Measurements from ENCODE around the gene TMPRSS4.

The TMPRSS4 gene

DNA sequence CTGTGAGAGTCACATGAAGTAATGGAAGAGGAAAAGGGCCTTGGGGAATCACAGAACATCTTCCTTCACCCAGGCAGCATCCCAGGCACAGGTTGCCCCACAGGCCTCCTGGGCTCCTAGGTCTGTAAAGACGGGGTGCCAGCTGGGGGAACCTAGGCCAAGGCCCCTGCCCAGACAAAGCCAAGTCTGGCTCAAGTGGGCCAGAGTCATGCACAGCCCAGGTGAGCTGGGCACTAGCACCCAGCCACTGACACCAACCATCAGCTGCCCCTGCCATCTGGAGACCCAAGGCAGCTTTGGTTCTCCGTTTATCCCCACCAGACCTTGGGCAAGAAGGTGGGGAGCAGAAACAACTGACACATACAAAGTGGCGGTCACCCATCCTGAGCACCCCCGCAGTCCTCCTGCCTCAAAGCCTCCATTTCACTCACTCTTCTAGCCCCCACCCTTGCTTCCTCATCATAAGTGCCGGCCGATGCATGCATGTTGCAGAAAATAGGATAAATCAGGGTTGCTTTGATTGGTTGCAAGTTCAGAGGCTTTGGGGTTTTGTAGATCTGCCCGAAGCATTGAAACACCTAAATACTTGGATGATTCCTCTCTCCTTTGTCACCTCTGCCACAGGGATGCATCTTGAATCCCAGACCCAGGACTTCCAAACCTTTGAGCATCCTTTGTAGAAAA, 26.5 kb upstream of the TMPRSS4 start:
- H3K4me3 ChIP-seq (ENCODE audit: low read depth, low read length) = no peak overlapping the region
- in situ Hi-C loops (cut with HindIII; ENCODE audit: low sequenced_read_pairs) = no loop called here
- DNase-seq (ENCODE audit: low read depth, low spot score) = no peak
- TF ChIP-seq, protein P1, sequence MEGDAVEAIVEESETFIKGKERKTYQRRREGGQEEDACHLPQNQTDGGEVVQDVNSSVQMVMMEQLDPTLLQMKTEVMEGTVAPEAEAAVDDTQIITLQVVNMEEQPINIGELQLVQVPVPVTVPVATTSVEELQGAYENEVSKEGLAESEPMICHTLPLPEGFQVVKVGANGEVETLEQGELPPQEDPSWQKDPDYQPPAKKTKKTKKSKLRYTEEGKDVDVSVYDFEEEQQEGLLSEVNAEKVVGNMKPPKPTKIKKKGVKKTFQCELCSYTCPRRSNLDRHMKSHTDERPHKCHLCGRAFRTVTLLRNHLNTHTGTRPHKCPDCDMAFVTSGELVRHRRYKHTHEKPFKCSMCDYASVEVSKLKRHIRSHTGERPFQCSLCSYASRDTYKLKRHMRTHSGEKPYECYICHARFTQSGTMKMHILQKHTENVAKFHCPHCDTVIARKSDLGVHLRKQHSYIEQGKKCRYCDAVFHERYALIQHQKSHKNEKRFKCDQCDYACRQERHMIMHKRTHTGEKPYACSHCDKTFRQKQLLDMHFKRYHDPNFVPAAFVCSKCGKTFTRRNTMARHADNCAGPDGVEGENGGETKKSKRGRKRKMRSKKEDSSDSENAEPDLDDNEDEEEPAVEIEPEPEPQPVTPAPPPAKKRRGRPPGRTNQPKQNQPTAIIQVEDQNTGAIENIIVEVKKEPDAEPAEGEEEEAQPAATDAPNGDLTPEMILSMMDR (IDR thresholded peaks at IDR 0.05; ENCODE audit: low read depth, low read length) = no peak

DNA sequence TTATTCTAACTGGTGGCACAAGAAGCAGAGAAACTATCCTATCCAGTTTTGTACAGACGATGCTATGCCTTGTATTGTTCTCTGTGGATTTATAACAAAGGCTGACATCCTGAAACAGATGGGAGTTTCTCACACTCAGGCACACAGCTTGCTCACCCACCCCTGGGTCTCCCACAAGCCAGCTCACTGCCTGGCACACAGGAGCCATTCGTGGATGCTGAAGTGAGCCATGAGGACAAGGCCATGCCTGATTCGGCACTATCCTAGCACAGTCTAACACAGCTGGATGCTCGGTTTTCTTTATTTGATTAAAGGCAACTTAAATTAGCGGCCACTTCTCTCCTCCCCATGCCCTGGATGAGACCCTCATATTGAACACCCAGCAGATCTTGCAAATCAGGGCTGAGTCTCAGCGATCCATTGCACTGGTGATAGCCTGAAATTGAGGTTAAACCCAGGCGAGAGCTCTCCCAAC, 25.7 kb upstream of the TMPRSS4 start:
- DNase-seq (ENCODE audit: low read depth, low spot score) = no peak
- no peak overlapping the region for H3K4me3 ChIP-seq (ENCODE audit: low read depth, low read length)
- in situ Hi-C loops (cut with HindIII; ENCODE audit: low sequenced_read_pairs) = no loop called here
- TF ChIP-seq, protein P1 (IDR thresholded peaks at IDR 0.05; ENCODE audit: low read depth, low read length) = no peak

DNA sequence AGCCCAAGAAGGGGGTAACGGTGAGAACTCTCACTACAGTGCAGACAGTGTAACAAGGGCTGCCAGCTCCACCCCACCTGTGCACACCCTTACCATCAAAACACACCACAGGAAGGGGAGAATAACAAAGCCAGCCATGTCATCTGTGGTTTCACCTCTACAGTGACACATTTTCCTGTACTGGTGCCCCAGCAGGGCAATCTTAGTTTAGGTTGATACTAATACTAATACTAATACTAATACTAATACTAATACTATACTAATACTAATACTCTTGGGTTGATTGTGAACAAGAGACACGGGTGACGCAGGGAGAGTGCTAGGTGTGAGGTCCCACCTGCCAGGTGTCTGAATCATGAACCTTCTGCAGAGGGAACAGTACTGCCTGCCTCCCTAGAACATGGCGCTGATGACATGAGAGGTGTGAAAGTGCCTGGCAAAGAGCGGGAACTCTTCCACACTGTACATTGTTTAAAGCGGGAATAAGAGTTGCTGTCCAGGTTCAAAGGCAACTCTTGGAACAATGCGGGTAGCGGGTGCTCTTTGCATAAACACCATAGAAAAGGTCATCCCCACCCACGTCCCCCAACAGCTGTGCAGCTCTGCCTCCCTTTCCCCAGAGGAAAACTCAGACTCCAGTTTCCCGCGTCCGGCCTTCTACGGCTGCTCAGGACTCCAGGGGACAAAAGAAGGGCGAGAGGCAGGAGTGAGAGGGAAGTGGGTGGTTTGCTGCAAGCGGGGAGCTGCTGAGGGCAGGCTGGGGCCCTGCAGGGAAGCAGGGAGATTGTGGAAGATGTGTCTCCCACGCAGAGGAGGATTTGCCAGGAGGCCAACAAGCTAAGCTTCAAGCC, 25.0 kb upstream of the TMPRSS4 start:
- DNase-seq (ENCODE audit: low read depth, low spot score) = no peak
- no peak overlapping the region for H3K4me3 ChIP-seq (ENCODE audit: low read depth, low read length)
- TF ChIP-seq, protein P1 (IDR thresholded peaks at IDR 0.05; ENCODE audit: low read depth, low read length) = no peak
- in situ Hi-C loops (cut with HindIII; ENCODE audit: low sequenced_read_pairs) = no loop called here

- DNase-seq (ENCODE audit: low read depth, low spot score) = no peak
- TF ChIP-seq, protein P1 (IDR thresholded peaks at IDR 0.05; ENCODE audit: low read depth, low read length) = no peak
- H3K4me3 ChIP-seq (ENCODE audit: low read depth, low read length) = no peak overlapping the region
- in situ Hi-C loops (cut with HindIII; ENCODE audit: low sequenced_read_pairs) = no loop called here
These were observed 24.2 kb upstream of the TMPRSS4 start for GRCh38 chr11:118052581-118053206.

DNA sequence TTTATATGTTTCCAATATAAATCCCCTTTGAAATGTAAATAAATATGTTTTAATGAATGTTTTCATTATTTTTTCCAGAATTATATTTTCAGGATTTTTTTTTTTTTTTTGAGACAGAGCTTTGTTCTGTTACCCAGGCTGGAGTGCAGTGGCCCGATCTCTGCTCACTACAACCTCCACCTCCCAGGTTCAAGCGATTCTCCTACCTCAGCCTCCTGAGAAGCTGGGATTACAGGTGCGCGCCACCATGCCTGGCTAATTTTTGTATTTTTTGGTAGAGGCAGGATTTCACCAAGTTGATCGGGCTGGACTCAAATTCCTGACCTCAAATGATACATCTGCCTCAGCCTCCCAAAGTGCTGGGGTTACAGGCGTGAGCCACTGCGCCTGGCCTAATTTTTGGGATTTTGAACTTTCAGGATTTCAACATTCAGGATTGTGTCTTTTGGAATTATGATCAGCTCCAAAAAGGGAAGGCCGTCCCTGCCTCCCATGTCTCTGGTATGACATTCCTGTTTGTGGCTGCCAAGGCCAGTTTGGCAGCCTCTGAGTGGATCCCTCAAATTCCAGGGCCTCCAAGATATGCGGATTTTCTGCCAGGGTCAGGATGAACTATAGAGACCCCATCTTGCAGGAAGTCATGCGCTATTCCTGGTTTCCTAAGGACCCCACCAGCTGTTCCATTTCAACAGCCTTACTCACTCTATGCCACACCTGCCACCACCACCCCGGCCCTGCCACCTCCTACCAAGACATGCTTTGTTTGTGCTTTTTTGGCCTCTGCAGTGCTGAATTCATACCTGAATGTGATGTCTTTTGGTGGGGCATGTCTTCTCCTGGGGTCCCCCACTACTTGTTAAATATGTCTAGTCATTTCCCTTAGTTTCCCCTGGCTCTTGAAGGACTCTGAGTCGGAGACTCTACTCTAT, 21.9 kb upstream of the TMPRSS4 start:
- TF ChIP-seq, protein P1 (IDR thresholded peaks at IDR 0.05; ENCODE audit: low read depth, low read length) = no peak
- DNase-seq (ENCODE audit: low read depth, low spot score) = no peak
- in situ Hi-C loops (cut with HindIII; ENCODE audit: low sequenced_read_pairs) = no loop called here
- no peak overlapping the region for H3K4me3 ChIP-seq (ENCODE audit: low read depth, low read length)

DNA sequence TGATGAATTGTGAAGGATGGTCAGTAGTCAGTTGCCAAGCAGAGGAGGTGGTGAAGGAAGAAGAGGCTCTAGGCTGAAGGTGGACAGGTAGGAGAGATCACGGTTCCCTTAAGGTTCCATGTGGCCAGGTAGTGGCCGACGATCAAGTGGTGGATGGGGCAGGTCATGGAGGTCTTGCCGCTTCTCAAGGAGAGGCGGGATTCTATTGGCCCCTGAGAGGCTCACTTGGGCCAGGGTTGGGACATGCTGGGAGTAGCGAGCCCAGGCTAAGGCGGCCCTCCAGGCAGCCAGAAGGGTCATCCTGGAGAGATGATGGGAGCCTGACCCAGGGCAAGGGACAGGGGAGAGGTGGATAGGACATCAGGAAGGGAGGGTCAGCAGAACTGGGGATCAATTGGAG, 20.9 kb upstream of the TMPRSS4 start:
- in situ Hi-C loops (cut with HindIII; ENCODE audit: low sequenced_read_pairs) = no loop called here
- TF ChIP-seq, protein P1 (IDR thresholded peaks at IDR 0.05; ENCODE audit: low read depth, low read length) = no peak

More for the DNA sequence above, 20.9 kb upstream of the TMPRSS4 start:
- no peak for DNase-seq (ENCODE audit: low read depth, low spot score)
- no peak overlapping the region for H3K4me3 ChIP-seq (ENCODE audit: low read depth, low read length)
